ENCODE data around the gene PPP2R2C.

PPP2R2C gene

DNA sequence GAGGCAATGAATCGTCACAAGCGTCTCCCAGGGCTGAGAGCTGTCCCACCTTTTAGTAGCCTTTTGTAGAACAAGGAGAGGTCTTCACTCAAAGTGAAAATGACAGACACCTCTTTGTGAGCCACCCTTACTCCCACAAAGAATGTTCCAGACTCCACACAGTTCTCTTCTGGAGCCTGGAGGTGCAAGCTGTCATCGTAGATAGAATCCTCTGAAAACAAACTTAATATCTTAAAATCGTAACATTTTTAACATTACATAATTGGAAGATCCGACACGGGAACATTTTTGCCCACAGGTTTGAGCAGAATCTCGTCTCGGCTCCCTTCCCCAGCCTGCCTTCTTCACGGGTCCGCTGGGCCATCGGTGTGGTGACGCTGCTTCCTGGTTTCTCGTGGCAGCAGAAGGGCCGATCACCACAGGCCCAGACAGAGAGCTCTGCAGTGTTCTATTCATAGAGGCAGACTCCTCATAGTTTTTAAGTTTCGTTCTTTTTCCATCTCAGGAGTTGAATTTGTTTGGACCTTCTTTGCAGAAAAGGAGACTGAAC, 175.1 kb downstream of the PPP2R2C start:
- no peak for DNase-seq

GRCh38 chr4:6296026-6296425, 176.4 kb downstream of the PPP2R2C start:
- no peak for DNase-seq

GRCh38 chr4:6295495-6295894, 176.9 kb downstream of the PPP2R2C start:
- DNase-seq: no peak

GRCh38 chr4:6294705-6295421, 177.6 kb downstream of the PPP2R2C start:
- no peak for DNase-seq

DNA sequence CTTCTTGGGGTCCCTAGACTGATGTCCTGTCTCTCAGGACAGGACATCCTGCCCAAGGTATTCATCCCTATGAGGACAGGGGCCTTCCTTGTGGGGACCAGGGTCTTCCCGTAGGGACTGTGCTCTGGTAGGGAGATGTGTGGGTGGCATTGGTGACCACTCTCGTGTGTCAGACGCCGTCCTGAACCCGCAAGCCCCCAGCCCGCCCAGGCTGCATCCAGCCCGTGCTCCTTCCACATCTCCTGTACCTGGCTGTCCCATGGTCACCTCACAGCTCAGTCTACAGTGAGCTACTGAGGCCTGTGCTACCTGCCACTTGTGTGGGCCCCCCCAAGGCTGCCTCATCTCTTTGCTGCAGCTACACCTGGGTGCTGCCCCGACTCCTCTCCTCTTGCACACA, 178.8 kb downstream of the PPP2R2C start:
- no peak for DNase-seq

DNA sequence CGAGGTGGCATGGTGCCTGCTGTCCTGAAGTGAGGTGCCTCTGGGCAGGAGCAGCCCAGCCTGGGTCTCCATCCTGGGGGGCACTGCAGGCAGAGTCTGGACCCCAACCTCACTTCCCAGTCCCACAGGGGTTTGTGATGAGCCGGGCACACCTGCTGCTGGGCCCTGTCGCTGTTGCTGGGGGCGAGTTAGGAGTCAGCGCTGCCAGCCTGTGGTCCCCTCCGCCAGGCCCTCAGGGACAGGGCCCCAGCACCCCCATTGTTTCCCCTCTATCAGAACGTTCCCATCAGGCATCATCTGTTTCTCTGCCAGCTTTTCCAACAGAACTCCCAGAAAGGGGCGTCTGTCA, 179.3 kb downstream of the PPP2R2C start:
- DNase-seq: no peak

DNA sequence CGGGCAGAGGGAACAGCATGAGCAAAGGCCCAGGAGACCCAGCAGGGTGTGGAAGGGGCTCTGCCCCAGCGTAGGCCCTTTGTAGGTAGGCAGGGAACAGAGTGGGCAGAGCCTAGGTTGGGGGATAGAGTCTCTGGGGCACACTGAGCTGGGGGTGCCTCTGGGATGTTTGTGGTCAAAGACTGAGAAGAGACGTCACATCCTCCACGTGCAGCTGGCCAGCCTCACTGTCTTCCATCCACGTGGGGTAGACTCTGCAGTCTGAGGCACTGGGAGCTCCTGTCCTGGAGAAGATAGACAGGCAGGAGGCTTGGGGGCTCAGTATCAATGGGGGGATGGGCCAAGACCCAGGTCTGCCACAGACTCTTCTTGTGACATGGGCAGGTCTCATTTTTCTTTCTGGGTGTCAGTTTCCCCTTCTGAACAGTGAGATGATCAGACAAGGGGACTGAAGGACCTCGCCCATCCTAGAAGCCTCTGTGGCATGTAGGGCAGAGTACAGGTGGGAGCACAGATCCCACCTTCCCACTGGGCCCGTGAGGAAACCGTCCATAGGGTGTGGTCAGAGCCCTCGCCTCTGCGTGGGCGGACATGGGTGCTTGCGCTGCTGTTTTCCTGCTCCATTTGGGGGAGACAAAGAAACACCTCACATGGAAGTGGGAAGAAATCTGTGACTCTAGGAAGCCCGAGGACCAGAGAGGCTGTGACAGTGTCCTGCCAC, 179.9 kb downstream of the PPP2R2C start:
- DNase-seq: no peak

- no peak for DNase-seq
Observed at GRCh38 chr4:6291784-6292297, 180.6 kb downstream of the PPP2R2C start.

DNA sequence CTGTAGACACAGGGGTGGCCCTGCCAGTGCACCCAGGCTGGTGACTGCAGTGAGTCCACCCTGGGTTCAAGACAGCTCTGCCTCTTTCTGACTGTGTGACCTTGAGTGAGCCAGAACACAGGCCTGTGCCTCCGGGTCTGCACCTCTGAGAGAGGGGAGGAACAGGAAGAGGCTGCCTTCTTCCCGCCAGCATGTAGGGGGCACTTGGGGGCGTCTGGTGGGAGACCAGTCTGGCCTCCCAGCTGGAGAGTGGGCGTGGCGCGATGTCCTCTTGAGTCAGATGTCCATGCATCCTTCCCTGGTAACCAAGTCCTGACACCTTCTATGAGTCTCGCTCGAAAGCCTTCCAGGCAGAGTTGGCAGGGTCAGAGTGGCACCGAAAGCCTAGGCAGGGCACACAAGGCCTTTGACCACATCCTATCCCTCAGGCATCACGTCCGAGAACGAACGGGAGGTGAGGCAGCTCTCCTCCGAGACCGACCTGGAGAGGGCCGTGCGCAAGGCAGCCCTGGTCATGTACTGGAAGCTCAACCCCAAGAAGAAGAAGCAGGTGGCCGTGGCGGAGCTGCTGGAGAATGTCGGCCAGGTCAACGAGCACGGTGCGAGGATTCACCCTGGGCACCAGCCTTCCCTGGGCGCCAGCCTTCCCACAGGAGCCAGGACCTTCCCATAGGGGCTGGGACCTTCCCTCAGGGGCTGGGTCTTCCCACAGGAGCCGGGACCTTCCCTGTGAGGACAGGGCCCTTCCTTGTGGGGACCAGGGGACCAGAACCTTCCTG, 181.5 kb downstream of the PPP2R2C start:
- DNase-seq: no peak

DNA sequence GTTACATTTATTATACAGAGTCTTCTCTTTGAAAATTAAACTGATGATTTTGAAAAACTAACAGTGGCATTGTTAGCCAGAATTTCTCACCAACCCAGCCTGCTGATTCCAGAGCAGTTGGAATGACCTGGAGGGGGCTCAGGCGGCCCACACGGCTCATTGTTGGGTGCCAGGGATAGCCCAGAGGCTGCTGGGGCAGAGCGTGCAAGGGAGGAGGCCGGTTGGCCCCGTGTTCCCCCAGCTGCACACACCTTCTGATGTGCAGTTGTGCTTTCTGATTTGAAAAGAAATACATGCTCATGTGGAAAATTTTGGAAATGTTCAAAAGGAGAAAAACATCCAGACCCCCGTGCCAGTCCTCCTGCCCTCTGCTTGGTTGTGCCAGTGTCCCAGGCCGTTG, 182.2 kb downstream of the PPP2R2C start:
- DNase-seq: no peak

DNA sequence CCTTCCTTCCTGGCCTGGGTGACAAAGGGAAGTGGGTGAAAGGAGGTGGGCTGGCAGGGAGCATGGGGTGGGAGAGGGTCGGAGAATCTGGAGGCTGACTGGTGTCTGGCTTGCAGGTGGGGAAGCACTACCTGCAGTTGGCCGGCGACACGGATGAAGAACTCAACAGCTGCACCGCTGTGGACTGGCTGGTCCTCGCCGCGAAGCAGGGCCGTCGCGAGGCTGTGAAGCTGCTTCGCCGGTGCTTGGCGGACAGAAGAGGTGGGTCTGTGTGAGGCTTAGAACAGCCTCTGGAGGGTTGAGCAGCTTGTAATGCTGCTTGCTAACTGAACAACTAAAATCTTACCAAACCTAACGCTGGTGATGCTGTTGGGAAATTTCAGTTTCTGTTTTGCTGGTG, 183.5 kb downstream of the PPP2R2C start:
- no peak for DNase-seq

DNA sequence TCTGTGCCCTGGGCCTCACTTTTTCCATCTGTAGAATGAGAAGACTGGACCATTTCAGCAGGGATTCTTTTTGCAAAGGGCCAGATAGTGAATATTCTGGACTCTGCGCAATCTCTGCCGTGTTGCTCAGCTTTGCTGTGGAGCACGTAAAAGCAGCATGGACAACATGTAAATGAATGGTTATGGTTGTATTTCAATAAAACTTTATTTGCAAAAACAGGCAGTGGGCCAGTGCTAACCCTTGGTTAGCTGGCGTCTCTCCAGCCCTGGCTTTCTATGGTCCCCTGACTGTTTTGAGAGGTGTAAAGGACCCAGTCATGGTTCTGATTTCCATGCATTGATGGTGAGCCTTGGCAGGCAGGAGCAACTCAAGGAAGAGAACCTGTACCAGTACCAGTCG, 184.1 kb downstream of the PPP2R2C start:
- DNase-seq: no peak

GRCh38 chr4:6287017-6287788, 185.2 kb downstream of the PPP2R2C start:
- no peak for DNase-seq

DNA sequence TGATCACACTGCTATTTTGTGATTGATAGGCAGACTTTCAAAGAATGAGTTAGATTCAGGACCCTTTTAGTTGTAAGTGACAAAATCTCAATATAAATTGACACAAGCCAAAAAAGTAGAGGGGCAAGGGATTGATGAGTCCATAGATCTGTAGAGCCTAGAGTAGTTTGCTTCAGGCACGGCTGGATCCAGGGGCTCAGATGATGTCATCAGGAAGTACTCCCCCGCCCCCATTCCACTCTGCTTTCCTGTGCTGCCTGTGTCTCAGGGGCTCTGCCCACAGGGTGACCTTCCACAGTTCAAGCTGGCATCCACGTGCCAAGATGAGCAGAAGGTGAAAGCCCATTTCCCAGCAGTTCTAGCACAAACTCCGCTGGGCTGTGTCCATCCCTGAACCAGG, 189.1 kb downstream of the PPP2R2C start:
- DNase-seq: no peak

- no peak for DNase-seq
Observed at GRCh38 chr4:6282314-6282771, 190.1 kb downstream of the PPP2R2C start.

DNA sequence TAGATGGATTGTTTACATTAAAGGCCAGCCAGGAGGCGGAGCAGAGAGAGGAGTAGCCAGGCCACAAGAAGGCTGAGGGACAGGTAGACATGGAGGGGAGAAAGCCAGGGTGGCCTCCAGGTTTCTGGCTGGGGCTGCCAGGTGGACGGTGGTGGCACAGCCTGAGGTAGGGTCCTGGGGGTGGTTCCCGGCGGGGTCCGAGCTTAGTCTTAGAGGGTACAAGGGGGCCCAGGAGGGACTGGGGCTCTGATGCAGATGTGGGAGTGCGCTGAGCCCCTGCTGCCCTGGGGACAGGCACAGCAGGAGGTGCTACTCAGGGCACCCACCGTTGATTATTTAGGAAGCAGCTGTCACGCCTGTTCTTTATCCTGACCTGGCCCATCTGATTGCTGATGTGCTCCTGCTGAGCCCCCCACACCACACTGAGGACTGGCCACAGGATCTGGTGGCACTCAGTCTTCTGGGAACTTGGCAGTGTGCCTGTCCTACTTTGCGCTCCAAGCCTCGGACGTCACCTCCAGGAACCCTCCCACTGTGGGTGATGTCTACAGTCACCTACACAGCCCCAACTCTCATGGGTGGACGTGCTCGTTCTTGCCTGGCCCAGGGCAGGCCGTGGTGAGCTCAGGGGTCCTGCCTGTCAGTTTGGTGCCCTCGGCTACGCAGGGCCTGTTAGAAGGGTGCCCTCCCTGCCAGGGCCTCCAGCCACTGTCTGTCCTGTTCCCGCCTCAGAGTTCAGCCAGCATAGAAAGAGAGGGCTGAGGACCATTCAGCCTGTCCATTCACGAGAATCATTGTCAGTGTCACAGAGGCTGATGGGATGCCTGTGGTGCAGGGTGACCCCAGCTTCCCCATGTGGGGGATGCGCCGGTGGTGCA, 190.7 kb downstream of the PPP2R2C start:
- no peak for DNase-seq

DNA sequence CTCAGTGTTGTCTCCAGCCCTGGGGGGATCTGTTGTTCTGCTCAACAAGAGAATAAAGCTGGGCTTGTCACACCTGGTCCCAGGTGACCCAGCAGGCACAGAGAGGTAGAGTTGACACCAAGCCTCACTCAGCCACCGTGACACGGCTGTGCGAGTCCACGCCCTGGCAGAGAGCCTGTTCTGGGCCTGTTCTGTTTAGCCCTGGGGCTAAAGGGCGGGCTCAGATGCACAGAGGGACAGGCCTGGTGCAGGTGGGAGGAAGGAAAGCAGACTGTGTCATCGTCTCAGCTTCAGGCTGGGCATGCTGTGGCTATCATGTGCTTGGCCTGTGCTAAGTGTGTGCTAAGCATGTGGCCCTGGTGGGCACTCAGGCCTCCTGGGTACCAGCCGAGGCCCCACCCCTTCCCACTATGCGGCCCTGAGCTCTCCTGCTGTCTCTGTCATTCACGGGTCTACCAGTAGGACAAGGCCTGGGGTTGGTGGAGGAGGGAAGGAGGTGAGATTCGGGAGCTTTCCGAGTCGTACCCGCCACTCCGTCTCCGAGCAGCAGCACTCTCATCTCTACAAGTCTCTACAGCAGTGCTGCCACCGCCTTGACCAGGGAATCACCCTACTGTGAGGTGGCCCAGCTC, 191.9 kb downstream of the PPP2R2C start:
- DNase-seq: no peak

DNA sequence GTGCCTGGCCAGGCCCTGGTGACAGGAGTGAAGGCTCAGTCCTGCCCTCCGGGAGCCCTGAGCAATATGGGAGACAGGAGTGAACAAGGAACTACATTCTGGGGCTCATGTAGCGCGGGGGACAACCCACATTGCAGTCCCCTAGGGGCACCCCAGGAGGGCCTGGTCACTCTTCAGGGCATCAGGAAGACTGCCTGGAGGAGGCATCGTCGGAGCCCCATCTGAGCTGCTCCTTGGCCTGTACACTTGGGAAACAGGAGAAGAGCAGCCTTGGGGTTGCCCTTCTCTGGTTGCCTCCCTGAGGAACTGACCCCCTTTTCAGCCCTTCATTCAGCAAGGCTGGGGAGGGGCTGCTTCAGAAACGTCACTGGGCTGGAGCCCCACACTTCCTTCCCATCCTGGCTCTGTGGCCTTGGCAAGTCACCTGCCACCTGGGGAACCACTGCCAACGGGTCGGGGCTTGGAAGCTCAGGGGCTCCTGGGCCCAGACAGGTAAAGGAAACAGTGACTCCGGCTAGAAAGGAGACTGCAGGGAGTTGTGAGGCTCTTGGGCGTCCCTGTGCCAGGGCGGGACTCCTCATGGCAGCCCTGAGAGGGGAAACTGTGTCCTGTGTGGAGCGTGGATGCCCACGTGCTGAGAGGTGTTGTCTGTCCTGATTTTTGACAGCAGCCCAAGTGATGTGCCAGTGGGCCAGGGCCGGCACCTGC, 192.7 kb downstream of the PPP2R2C start:
- no peak for DNase-seq

- peak; percentile 71 for DNase-seq
Observed at GRCh38 chr4:6278801-6279197, 193.6 kb downstream of the PPP2R2C start.

All from GF-D8 (cell line).